HG03378 (cell line): ENCODE results near the gene CPSF6.
"Not testable (repeated sequence)": the region's sequence is repeated elsewhere in the genome, so short reads cannot be mapped to it uniquely, and the experiment has no call there.

Experiments used
- ATAC-seq: cut with Tn5 transposase; IDR thresholded peaks from one replicate; pipeline ENCODE4 v1.9.1; 2021; ENCODE audit warnings: mild to moderate bottlenecking, moderate library complexity; ENCODE audit not compliant: unreplicated experiment

The CPSF6 gene

DNA sequence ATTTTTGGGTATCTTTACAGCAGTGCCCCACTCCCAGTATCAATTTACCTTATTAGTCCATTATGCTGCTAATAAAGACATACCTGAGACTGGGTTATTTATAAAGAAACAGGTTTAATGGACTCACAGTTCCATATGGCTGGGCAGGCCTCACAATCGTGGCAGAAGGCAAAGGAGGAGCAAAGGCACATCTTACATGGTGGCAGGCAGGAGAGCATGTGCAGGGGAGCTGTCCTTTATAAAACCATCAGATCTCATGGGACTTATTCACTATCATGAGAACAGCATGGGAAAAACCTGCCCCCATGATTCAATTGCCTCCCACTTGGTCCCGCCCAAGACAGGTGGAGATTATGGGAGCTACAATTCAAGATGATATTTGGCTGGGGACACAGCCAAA is 77.9 kb downstream of the CPSF6 start:
- ATAC-seq = not testable (repeated sequence)

GRCh38 chr12:69318225-69318624 is 78.9 kb downstream of the CPSF6 start:
- ATAC-seq = no peak

GRCh38 chr12:69321351-69321750 is 82.0 kb downstream of the CPSF6 start:
- no peak for ATAC-seq
